NB4 (cell line): ENCODE measurements around the gene CPEB4.

Experiments used
- DNase-seq: peaks from one replicate; pipeline ENCODE4 v3.0.0; 2010; ENCODE audit warnings: low read depth
- H3K4me3 ChIP-seq: one replicate; pipeline ENCODE4 v1.5.1; 2011; ENCODE audit warnings: mild to moderate bottlenecking, low read depth, low read length, moderate library complexity
- MYC ChIP-seq: IDR thresholded peaks from 2 replicates; pipeline ENCODE4 v1.6.1; 2011; ENCODE audit warnings: low read depth, low read length
- POLR2A ChIP-seq: IDR thresholded peaks from 2 replicates; pipeline ENCODE4 v1.6.1; 2011; ENCODE audit warnings: mild to moderate bottlenecking; ENCODE audit not compliant: insufficient read length; ENCODE audit errors: extremely low read depth
- TF ChIP-seq, protein P1 (sequence below): IDR thresholded peaks from 2 replicates; pipeline ENCODE4 v1.6.1; 2011; ENCODE audit warnings: low read depth, low read length
- TF ChIP-seq, protein P2 (sequence below): IDR thresholded peaks from one replicate; pipeline ENCODE4 v1.5.1; 2012; ENCODE audit warnings: low read depth, low read length

The CPEB4 gene

DNA sequence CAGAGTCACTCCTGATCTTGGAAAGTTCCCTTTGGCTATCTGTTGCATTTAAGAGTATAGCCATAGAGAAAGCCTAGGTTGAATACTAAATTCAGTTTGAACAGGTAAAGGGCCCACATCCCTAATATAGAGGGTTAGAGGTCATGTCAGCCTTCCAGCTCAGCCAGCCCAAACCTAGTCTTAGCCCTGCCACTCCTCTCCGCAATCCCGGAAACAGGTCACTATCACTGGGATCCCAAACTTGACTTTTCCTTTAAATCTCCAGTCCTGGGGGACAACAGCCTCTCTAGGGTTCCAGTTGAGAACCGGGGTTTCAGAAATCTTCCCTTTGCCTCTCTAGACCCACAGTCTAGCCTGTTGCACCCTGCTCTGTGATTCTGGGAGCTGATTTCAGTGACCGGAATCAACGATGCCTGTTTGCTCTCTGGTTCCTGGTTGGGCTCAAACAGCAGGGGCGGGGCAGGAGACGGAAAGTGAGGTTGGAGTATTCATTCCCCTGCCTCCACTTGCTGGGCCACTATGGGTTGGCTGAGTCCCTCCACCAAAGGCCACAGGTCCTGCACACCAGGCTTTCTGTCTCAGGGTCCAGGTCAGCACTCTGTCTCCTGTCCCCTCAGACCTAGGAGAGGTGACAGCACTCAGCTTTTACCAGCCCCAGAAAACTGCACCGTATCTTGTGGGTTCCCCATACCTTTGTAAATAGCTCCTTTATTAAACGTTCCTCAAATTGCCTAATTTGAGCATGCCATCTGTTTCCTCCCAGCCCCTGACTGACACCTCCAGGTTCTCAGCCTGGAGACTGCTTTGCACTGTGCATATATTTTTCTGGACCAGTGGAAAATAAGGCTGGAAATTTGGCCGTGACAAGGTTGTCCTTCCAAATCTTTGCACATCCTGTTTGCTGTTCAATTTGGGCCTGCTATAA lies 23.8 kb upstream of the CPEB4 start:
- peak; percentile 53 for DNase-seq
- TF ChIP-seq MYC, result no peak
- TF ChIP-seq, protein P1, sequence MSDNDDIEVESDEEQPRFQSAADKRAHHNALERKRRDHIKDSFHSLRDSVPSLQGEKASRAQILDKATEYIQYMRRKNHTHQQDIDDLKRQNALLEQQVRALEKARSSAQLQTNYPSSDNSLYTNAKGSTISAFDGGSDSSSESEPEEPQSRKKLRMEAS, result 0 out of 2 replicates have a peak, but pooled peaks have one; percentile 9
- H3K4me3 ChIP-seq, result no peak overlapping the region

GRCh38 chr5:173866243-173866857 lies 21.8 kb upstream of the CPEB4 start:
- peak overlapping the region; percentile 71 for H3K4me3 ChIP-seq
- peak; percentile 87 for DNase-seq
- TF ChIP-seq, protein P2, sequence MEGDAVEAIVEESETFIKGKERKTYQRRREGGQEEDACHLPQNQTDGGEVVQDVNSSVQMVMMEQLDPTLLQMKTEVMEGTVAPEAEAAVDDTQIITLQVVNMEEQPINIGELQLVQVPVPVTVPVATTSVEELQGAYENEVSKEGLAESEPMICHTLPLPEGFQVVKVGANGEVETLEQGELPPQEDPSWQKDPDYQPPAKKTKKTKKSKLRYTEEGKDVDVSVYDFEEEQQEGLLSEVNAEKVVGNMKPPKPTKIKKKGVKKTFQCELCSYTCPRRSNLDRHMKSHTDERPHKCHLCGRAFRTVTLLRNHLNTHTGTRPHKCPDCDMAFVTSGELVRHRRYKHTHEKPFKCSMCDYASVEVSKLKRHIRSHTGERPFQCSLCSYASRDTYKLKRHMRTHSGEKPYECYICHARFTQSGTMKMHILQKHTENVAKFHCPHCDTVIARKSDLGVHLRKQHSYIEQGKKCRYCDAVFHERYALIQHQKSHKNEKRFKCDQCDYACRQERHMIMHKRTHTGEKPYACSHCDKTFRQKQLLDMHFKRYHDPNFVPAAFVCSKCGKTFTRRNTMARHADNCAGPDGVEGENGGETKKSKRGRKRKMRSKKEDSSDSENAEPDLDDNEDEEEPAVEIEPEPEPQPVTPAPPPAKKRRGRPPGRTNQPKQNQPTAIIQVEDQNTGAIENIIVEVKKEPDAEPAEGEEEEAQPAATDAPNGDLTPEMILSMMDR, result no peak
- peak; percentile 72 for TF ChIP-seq MYC
- no peak for TF ChIP-seq POLR2A
- TF ChIP-seq, protein P1, result no peak; the same call in 1 of the 2 replicates

DNA sequence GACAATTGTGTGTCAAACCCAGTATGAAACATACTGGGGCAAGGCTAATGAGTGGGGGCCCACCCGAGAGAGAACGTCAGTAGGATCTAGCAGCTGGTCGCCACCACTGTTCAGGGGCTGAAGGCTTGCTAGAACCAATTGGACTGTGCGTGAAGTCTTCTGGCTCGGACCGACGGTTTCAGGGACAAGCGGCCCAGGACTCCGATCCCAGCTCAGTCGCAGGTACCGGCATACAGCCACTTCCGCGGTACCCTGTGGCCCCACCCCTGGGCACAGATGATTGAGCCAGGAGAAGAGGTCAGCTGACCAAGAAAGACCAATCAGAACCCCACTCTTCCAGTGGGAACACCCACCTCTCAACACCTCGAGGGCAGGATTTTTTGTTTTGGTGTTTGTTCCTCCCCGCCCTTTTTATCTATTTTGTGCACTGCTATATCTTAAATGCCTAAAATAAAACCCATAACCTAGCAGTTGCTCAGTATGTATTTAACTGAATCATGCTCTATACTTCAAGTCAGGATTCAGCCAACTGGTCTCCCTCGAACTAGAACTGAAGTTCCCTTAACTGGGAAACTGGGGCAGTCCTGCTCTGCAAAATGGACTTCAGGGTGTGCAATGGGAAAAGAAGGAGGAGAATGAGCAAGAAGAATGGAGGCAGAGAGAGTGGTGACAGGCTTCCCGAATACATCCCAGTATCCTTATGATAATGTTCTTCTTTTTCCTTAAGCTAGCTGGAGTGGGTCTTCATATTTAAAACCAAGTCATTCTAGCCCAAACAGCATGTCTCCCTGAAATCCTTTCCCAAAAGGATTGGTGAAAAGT lies 21.1 kb upstream of the CPEB4 start:
- H3K4me3 ChIP-seq, result peak overlapping the region; percentile 71
- peak; percentile 83 for DNase-seq
- TF ChIP-seq, protein P2, result no peak
- peak; percentile 41 for TF ChIP-seq POLR2A

- DNase-seq, result peak; percentile 92
- no peak overlapping the region for H3K4me3 ChIP-seq
Measured at GRCh38 chr5:173868096-173868880, 19.9 kb upstream of the CPEB4 start.

GRCh38 chr5:173869316-173869715 lies 18.8 kb upstream of the CPEB4 start:
- H3K4me3 ChIP-seq, result no peak overlapping the region
- TF ChIP-seq, protein P2, result no peak
- TF ChIP-seq MYC, result no peak
- TF ChIP-seq POLR2A, result no peak
- TF ChIP-seq, protein P1, result no peak
- no peak for DNase-seq

More at GRCh38 chr5:173868096-173868880, 19.9 kb upstream of the CPEB4 start:
- TF ChIP-seq, protein P1, result peak; percentile 38
- peak; percentile 44; the same call in 1 of the 2 replicates for TF ChIP-seq MYC
- no peak for TF ChIP-seq POLR2A
- TF ChIP-seq, protein P2, result no peak
